K562 (cell line): ENCODE results near the gene ZBTB38. TPM values are rescaled to one million over a fixed set of nuclear protein-coding genes. Genes with fewer than 3 reads are reported as not detected.

Experiments used
- ATAC-seq: fragments of 200-7000 bp; cut with Tn5 transposase; 3 replicates; pipeline ENCODE4 v1.9.1; 2020; ENCODE audit warnings: moderate library complexity
- BruUV-seq: library from RNA; stranded (reverse); fragments of 400-500 nt; replicated peaks from 2 replicates; lab custom pipeline; 2021; lab: Mats Ljungman, UMichigan
- CTCF ChIA-PET: fragments of 300-600 bp; formaldehyde crosslinking; extraction: SDS; loops from one replicate; lab custom pipeline; 2021; ENCODE audit warnings: low intra/inter-chr PET ratio; lab: Yijun Ruan, JAX
- POLR2A ChIA-PET: fragments of 300-600, 350-650 bp; sonication (Branson Sonifier 250); formaldehyde crosslinking; extraction: SDS; loops from one replicate; lab custom pipeline; 2021; ENCODE audit warnings: antibody characterized with exemption, inconsistent platforms; lab: Yijun Ruan, JAX
- DNase-seq, 4 experiments: peaks; one replicate each; pipeline versions ENCODE4 v3.0.0 to v3.0.0-alpha.2; 2011 to 2018; ENCODE audit warnings: low spot score in 3 of 4, mixed read lengths in 3 of 4; ENCODE audit errors: extremely low read depth in 1 of 4
- FAIRE-seq: peaks from 2 replicates; lab custom pipeline; 2011; peaks lifted over from hg19 to GRCh38; lab: Jason Lieb, UNC
- H2AFZ ChIP-seq: 2 replicates; pipeline ENCODE4 v1.6.0; 2011; ENCODE audit warnings: low read depth, low read length, control low read depth, inconsistent platforms
- H3K27ac ChIP-seq: fragments of 200-600 bp; 3 replicates; pipeline ENCODE4 v1.8.0; 2011; ENCODE audit warnings: low read depth, mild to moderate bottlenecking, control low read depth, inconsistent platforms, low read length, moderate library complexity, mixed read lengths; ENCODE audit errors: extremely low read depth
- H3K27me3 ChIP-seq, 2 experiments: fragments of 300-600 bp in 1 of 2; 2 replicates in 1 of 2; 3 replicates in 1 of 2; pipeline versions ENCODE4 v1.6.0 to v1.8.0; 2011; ENCODE audit warnings: inconsistent platforms in 2 of 2, low read length in 2 of 2, mild to moderate bottlenecking in 1 of 2, mixed read lengths in 1 of 2, moderate library complexity in 1 of 2; ENCODE audit not compliant: control insufficient read depth in 2 of 2, insufficient read depth in 2 of 2
- H3K36me3 ChIP-seq: fragments of 300-600 bp; 3 replicates; pipeline ENCODE4 v1.8.0; 2011; ENCODE audit warnings: mild to moderate bottlenecking, low read length, inconsistent platforms; ENCODE audit not compliant: control insufficient read depth, insufficient read depth
- H3K4me1 ChIP-seq, 2 experiments: fragments of 200-600 bp in 1 of 2; replicated peaks in 1 of 2; 2 replicates in 1 of 2; 3 replicates in 1 of 2; pipeline versions ENCODE4 v1.5.1 to v1.8.0; 2011; ENCODE audit warnings: inconsistent platforms in 2 of 2, low read length in 2 of 2, mild to moderate bottlenecking in 1 of 2, mixed read lengths in 1 of 2, moderate library complexity in 1 of 2; ENCODE audit not compliant: control insufficient read depth in 2 of 2, insufficient read depth in 2 of 2
- H3K4me2 ChIP-seq: 2 replicates; pipeline ENCODE4 v1.6.1; 2011; ENCODE audit warnings: low read length, control low read depth, inconsistent platforms, mixed read lengths; ENCODE audit not compliant: insufficient read depth
- H3K4me3 ChIP-seq: fragments of 200-600 bp; sonication (generic), shearing (Covaris generic); 2 replicates; pipeline ENCODE4 v1.5.1; 2016; ENCODE audit warnings: control low read depth, inconsistent platforms
- H3K79me2 ChIP-seq: fragments of 200-600 bp; 3 replicates; pipeline ENCODE4 v1.8.0; 2011; ENCODE audit warnings: low read length, inconsistent platforms; ENCODE audit not compliant: control insufficient read depth, insufficient read depth
- H3K9ac ChIP-seq, 2 experiments: 2 replicates each; pipeline versions ENCODE4 v1.6.0 to v1.6.1; 2011; ENCODE audit warnings: low read depth in 2 of 2, low read length in 2 of 2, control low read depth in 1 of 2, inconsistent platforms in 1 of 2, mild to moderate bottlenecking in 1 of 2, mixed read lengths in 1 of 2; ENCODE audit not compliant: insufficient read depth in 1 of 2
- H3K9me1 ChIP-seq: one replicate; pipeline ENCODE4 v1.6.0; 2011; ENCODE audit warnings: inconsistent platforms, mild to moderate bottlenecking, low read length, moderate library complexity; ENCODE audit not compliant: control insufficient read depth, insufficient read depth
- H3K9me3 ChIP-seq: replicated peaks from 2 replicates; pipeline ENCODE4 v1.5.1; 2011; ENCODE audit warnings: low read depth, low read length, inconsistent platforms; ENCODE audit not compliant: control insufficient read depth, insufficient read depth
- H4K20me1 ChIP-seq: replicated peaks from 2 replicates; pipeline ENCODE4 v1.6.1; 2011; ENCODE audit warnings: low read length, inconsistent platforms, mixed read lengths; ENCODE audit not compliant: control insufficient read depth, insufficient read depth
- ATF7 ChIP-seq: fragments of 450-650 bp; IDR thresholded peaks from 2 replicates; pipeline ENCODE4 v1.7.1; 2014; ENCODE audit warnings: mild to moderate bottlenecking, moderate library complexity
- CBFB ChIP-seq: sonication (generic); formaldehyde crosslinking; IDR thresholded peaks from 2 replicates; pipeline ENCODE4 v1.4.0; 2020; ENCODE audit warnings: mild to moderate bottlenecking, missing genetic modification reagents
- ELF4 ChIP-seq: fragments of 450-650 bp; formaldehyde crosslinking; IDR thresholded peaks from 2 replicates; pipeline ENCODE4 v1.4.0; 2022; ENCODE audit warnings: missing genetic modification characterization
- HLTF ChIP-seq: fragments of 450-650 bp; IDR thresholded peaks from 2 replicates; pipeline ENCODE4 v1.6.1; 2016
- IFI16 ChIP-seq: fragments of 250-450 bp; sonication (Bioruptor Pico); IDR thresholded peaks from 2 replicates; pipeline ENCODE4 v2.1.2; 2022; ENCODE audit warnings: mild to moderate bottlenecking, inconsistent platforms
- KLF6 ChIP-seq: fragments of 250-450 bp; sonication (Bioruptor Pico); IDR thresholded peaks from 2 replicates; pipeline ENCODE4 v1.4.0; 2020; ENCODE audit warnings: mild to moderate bottlenecking, moderate library complexity, borderline replicate concordance
- NR2C2 ChIP-seq, 2 experiments: fragments of 200-800 bp in 1 of 2; sonication (Bioruptor generic) in 1 of 2; sonication (generic) in 1 of 2; formaldehyde crosslinking in 1 of 2; IDR thresholded peaks; 2 replicates each; pipeline versions ENCODE4 v1.6.1 to v1.8.0; 2016 to 2022; ENCODE audit warnings: mild to moderate bottlenecking in 1 of 2, missing compliant biosample characterization in 1 of 2, missing genetic modification characterization in 1 of 2, missing genetic modification reagents in 1 of 2
- PHB ChIP-seq: fragments of 250-450 bp; sonication (Bioruptor Pico); IDR thresholded peaks from 2 replicates; pipeline ENCODE4 v1.5.0; 2021
- RFX5 ChIP-seq: IDR thresholded peaks from 2 replicates; pipeline ENCODE4 v1.6.1; 2011; ENCODE audit warnings: low read depth, mild to moderate bottlenecking, improper control_type of control experiment, low read length
- SOX6 ChIP-seq: fragments of 450-650 bp; IDR thresholded peaks from 2 replicates; pipeline ENCODE4 v1.6.1; 2014; ENCODE audit warnings: mild to moderate bottlenecking
- SP1 ChIP-seq: sonication (generic); formaldehyde crosslinking; IDR thresholded peaks from 2 replicates; pipeline ENCODE4 v1.8.1; 2022; ENCODE audit warnings: mild to moderate bottlenecking, missing genetic modification reagents
- STAT5B ChIP-seq: fragments of 250-450 bp; sonication (Bioruptor Pico); IDR thresholded peaks from 2 replicates; pipeline ENCODE4 v1.8.0; 2021; ENCODE audit warnings: mild to moderate bottlenecking, inconsistent platforms
- TOE1 ChIP-seq, 2 experiments: fragments of 450-650 bp in 1 of 2; sonication (generic) in 1 of 2; formaldehyde crosslinking in 1 of 2; IDR thresholded peaks; 2 replicates each; pipeline versions ENCODE4 v1.7.1 to v1.8.0; 2016 to 2022; ENCODE audit warnings: borderline replicate concordance in 2 of 2, mild to moderate bottlenecking in 2 of 2, antibody characterized with exemption in 1 of 2, inconsistent platforms in 1 of 2, low read depth in 1 of 2, missing genetic modification reagents in 1 of 2, moderate library complexity in 1 of 2
- U2AF1 ChIP-seq: fragments of 200-400 bp; formaldehyde crosslinking; optimal IDR thresholded peaks from 2 replicates; pipeline ENCODE3; 2017; ENCODE audit warnings: mild to moderate bottlenecking, low read depth, low read length, moderate library complexity
- WHSC1 ChIP-seq: IDR thresholded peaks from one replicate; pipeline ENCODE4 v1.6.1; 2012; ENCODE audit warnings: low read length, control low read depth, inconsistent platforms
- ZNF354B ChIP-seq: fragments of 250-450 bp; sonication (Bioruptor Pico); IDR thresholded peaks from 2 replicates; pipeline ENCODE4 v1.4.0; 2020
- ZNF644 ChIP-seq: fragments of 200-800 bp; sonication (Bioruptor generic); IDR thresholded peaks from 2 replicates; pipeline ENCODE4 v1.6.1; 2016; ENCODE audit warnings: low read depth, missing genetic modification characterization, missing compliant biosample characterization
- ZNF76 ChIP-seq: fragments of 250-450 bp; sonication (Bioruptor Pico); IDR thresholded peaks from 2 replicates; pipeline ENCODE4 v1.4.0; 2020; ENCODE audit warnings: mild to moderate bottlenecking, moderate library complexity, borderline replicate concordance
- WGBS: fragments of 100-300 bp; shearing (Covaris generic); methylation state at CpG from one replicate; pipeline ENCODE4 v1.1.6; 2016; ENCODE audit warnings: low coverage, mixed read lengths; ENCODE audit not compliant: insufficient coverage; ENCODE audit errors: missing lambda C conversion rate; 5-methylcytosine and 5-hydroxymethylcytosine counted together
- in situ Hi-C: fragments of 300-500 bp; cut with MboI; formaldehyde crosslinking; loops from 4 replicates; pipeline ENCODE4 v1.15.0; 2018; ENCODE audit warnings: inconsistent platforms, mixed read lengths
- intact Hi-C: fragments of 100-400 bp; cut with micrococcal nuclease; formaldehyde crosslinking; loops from 2 replicates; pipeline ENCODE4 v1.14.2; 2022
- polyA plus RNA-seq, 8 experiments: library from polyadenylated mRNA; depleted of rRNA in 4 of 8; stranded (reverse) in 5 of 8; unstranded in 3 of 8; fragments of >200 nt; fragmentation: Nextera tagmentation in 2 of 8; fragmentation: Illumina TruSeq in 1 of 8; extraction: Ambion mirVana in 2 of 8; extraction: Trizol in 1 of 8; gene quantifications; 2 replicates each; pipeline versions ENCODE4 v1.2.1 to v1.2.3, GENCODE V29; 2011 to 2014; ENCODE audit warnings: inconsistent platforms in 1 of 8, missing spikeins in 1 of 8
- total RNA-seq, 7 experiments: library from RNA; depleted of rRNA in 6 of 7; stranded (reverse); fragments of >200 nt in 6 of 7; fragmentation: Illumina TruSeq in 2 of 7; extraction: Trizol in 2 of 7; gene quantifications; 2 replicates each; pipeline versions ENCODE4 v1.2.1 to v1.2.3, GENCODE V29; 2011 to 2021; ENCODE audit warnings: low replicate concordance in 1 of 7
- TF ChIP-seq, protein P1 (sequence below): sonication (generic); formaldehyde crosslinking; IDR thresholded peaks from 2 replicates; pipeline ENCODE4 v1.8.0; 2023; ENCODE audit warnings: mild to moderate bottlenecking, missing genetic modification reagents

ZBTB38 gene
- total and polyA plus RNA-seq, 9 of the 15 experiments (the other 6 are each of a cell fraction or from before 2014, with no cell fraction given): 12.1 to 39.4 (median 22.9) TPM

DNA sequence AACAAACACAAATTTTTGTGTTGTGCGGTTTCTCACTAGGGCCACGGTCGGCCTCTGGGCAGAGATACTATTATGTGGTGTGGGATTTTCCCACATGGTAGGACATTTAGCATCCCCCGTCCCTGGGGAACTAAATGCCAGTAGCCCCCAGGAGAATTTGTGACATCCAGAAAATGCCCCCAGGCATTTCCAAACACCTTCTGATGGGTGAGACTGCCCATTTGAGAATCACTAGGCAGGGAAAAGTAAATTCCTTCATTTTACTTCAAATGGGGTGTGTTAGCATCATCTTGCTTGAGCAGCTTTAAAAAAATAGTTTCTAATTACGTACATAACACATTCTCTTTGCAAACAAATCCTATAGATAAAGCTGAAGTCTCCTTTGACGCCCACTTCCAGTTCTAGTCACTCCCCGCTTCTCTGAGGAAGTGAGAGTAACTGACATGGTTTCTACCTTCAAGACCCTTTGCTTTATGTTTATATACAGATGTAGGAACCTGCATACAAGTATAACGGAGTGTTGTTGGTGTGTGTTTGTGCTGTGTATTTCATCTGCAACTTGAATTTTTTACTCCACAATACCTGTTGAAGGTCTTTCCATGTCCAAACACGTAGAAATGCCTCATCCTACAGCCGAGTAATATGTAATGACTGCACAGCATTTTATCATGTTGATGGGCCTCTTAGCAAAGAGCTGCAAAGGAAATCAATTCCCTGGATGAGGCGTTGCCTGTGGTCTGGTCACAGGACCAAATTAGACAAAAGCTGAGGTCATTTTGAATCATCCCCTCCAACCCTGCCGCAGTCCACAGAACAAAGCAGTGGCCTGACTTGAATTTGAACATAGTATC is 31.4 kb upstream of the ZBTB38 start:
- DNase-seq (peak in 1 of 4 experiments; percentile 49), FAIRE-seq (no peak), ATAC-seq (no peak)
- no TSS peak for BruUV-seq
- H3K79me2 ChIP-seq: no peaks in the 10 kb centered on the region
- no peaks in the 10 kb centered on the region for H3K9me1 ChIP-seq
- H3K27me3 ChIP-seq: no peaks in the 10 kb centered on the region
- ChIA-PET POLR2A (interaction anchor here (1.0 to 1.8 kb wide), 5 partner anchors 10 to 25 kb away, joined by 3 to 6 read pairs (median 4); no protein-coding TSS in a partner anchor), CTCF (no interaction called here)
- peak overlapping the region; percentile 17; the same call in 1 of the 2 replicates for H3K4me2 ChIP-seq
- H3K4me3 ChIP-seq: no peak overlapping the region
- 47% methylated on average over 12 of the region's 12 CpGs for WGBS
- H4K20me1 ChIP-seq: no peaks in the 10 kb centered on the region
- H3K27ac ChIP-seq: peak overlapping the region; percentile 5; the same call in 1 of the 3 replicates
- no peaks in the 10 kb centered on the region for H3K9me3 ChIP-seq
- H3K36me3 ChIP-seq: no peaks in the 10 kb centered on the region
- no peak overlapping the region for H3K9ac ChIP-seq
- in situ Hi-C loops: no loop called here
- intact Hi-C loops: no loop called here
- peak overlapping the region; percentile 86 for H2AFZ ChIP-seq
- peaks cover 14 to 51% of the 10 kb centered on the region in 2 experiments for H3K4me1 ChIP-seq
- TF ChIP-seq ZNF644 (no peak), U2AF1 (no peak), ELF4 (CRISPR knock-in tag) (no peak), HLTF (no peak), RFX5 (no peak), SP1 (CRISPR knock-in tag) (no peak), IFI16 (CRISPR knock-in tag) (no peak), NR2C2 (CRISPR knock-in tag; IDR thresholded peaks at IDR 0.05) (no peak), NR2C2 (tag; IDR thresholded peaks at IDR 0.05) (peak; percentile 49), ZNF76 (CRISPR knock-in tag) (no peak), PHB (CRISPR knock-in tag) (no peak), TOE1 (IDR thresholded peaks at IDR 0.05; ENCODE audit: borderline replicate concordance) (peak; percentile 24; the same call in 1 of the 2 replicates), TOE1 (CRISPR knock-in tag; IDR thresholded peaks at IDR 0.05; ENCODE audit: borderline replicate concordance, low read depth) (no peak), STAT5B (CRISPR knock-in tag) (no peak), SOX6 (peak; percentile 49; the same call in 1 of the 2 replicates), ATF7 (peak; percentile 58; the same call in 1 of the 2 replicates), WHSC1 (no peak), CBFB (CRISPR knock-in tag) (no peak), KLF6 (CRISPR knock-in tag) (no peak), ZNF354B (CRISPR knock-in tag) (no peak)
- TF ChIP-seq, protein P1, sequence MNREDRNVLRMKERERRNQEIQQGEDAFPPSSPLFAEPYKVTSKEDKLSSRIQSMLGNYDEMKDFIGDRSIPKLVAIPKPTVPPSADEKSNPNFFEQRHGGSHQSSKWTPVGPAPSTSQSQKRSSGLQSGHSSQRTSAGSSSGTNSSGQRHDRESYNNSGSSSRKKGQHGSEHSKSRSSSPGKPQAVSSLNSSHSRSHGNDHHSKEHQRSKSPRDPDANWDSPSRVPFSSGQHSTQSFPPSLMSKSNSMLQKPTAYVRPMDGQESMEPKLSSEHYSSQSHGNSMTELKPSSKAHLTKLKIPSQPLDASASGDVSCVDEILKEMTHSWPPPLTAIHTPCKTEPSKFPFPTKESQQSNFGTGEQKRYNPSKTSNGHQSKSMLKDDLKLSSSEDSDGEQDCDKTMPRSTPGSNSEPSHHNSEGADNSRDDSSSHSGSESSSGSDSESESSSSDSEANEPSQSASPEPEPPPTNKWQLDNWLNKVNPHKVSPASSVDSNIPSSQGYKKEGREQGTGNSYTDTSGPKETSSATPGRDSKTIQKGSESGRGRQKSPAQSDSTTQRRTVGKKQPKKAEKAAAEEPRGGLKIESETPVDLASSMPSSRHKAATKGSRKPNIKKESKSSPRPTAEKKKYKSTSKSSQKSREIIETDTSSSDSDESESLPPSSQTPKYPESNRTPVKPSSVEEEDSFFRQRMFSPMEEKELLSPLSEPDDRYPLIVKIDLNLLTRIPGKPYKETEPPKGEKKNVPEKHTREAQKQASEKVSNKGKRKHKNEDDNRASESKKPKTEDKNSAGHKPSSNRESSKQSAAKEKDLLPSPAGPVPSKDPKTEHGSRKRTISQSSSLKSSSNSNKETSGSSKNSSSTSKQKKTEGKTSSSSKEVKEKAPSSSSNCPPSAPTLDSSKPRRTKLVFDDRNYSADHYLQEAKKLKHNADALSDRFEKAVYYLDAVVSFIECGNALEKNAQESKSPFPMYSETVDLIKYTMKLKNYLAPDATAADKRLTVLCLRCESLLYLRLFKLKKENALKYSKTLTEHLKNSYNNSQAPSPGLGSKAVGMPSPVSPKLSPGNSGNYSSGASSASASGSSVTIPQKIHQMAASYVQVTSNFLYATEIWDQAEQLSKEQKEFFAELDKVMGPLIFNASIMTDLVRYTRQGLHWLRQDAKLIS (CRISPR knock-in tag): no peak
